H9 (cell line): ENCODE results near the gene ARHGAP8. TPM values are rescaled to one million over a fixed set of nuclear protein-coding genes. Genes with fewer than 3 reads are reported as not detected.

Experiments used
- DNase-seq: peaks from one replicate; pipeline ENCODE4 v3.0.0-alpha.2; 2017
- H2AFZ ChIP-seq: one replicate; pipeline ENCODE4 v1.6.1; 2013; ENCODE audit warnings: mild to moderate bottlenecking, low read length, control low read depth, moderate library complexity
- H2AK5ac ChIP-seq: 2 replicates; pipeline ENCODE4 v1.6.1; 2013; ENCODE audit warnings: low read length, control low read depth, mixed read lengths; ENCODE audit not compliant: insufficient read length
- H2BK120ac ChIP-seq: one replicate; pipeline ENCODE4 v1.6.1; 2013; ENCODE audit warnings: low read depth, mild to moderate bottlenecking, low read length, control low read depth, inconsistent platforms; ENCODE audit not compliant: poor library complexity, severe bottlenecking
- H2BK12ac ChIP-seq: 2 replicates; pipeline ENCODE4 v1.6.1; 2013; ENCODE audit warnings: low read length, control low read depth, mixed read lengths, low read depth; ENCODE audit not compliant: insufficient read length
- H2BK15ac ChIP-seq: 2 replicates; pipeline ENCODE4 v1.6.1; 2013; ENCODE audit warnings: low read depth, low read length, control low read depth
- H2BK20ac ChIP-seq: one replicate; pipeline ENCODE4 v1.6.1; 2013; ENCODE audit warnings: low read depth, mild to moderate bottlenecking, low read length, control low read depth, inconsistent platforms; ENCODE audit not compliant: poor library complexity, severe bottlenecking
- H2BK5ac ChIP-seq: 2 replicates; pipeline ENCODE4 v1.6.1; 2013; ENCODE audit warnings: low read length, control low read depth, mixed read lengths; ENCODE audit not compliant: insufficient read length
- H3K14ac ChIP-seq: 2 replicates; pipeline ENCODE4 v1.6.1; 2013; ENCODE audit warnings: low read length, control low read depth; ENCODE audit not compliant: insufficient read depth
- H3K18ac ChIP-seq: 2 replicates; pipeline ENCODE4 v1.6.1; 2013; ENCODE audit warnings: low read depth, mild to moderate bottlenecking, mixed read lengths, low read length, control low read depth; ENCODE audit not compliant: insufficient read length
- H3K23ac ChIP-seq: 2 replicates; pipeline ENCODE4 v1.6.1; 2013; ENCODE audit warnings: low read length, control low read depth, mixed read lengths, low read depth; ENCODE audit not compliant: insufficient read length
- H3K23me2 ChIP-seq: 2 replicates; pipeline ENCODE4 v1.6.1; 2013; ENCODE audit warnings: low read depth, mild to moderate bottlenecking, mixed read lengths, low read length, control low read depth; ENCODE audit not compliant: insufficient read length, poor library complexity, severe bottlenecking
- H3K27ac ChIP-seq: 2 replicates; pipeline ENCODE4 v1.5.1; 2013; ENCODE audit warnings: low read length, control low read depth, mixed read lengths, low read depth; ENCODE audit not compliant: insufficient read length
- H3K27me3 ChIP-seq: 2 replicates; pipeline ENCODE4 v1.6.1; 2013; ENCODE audit warnings: low read length, control low read depth, inconsistent platforms; ENCODE audit not compliant: insufficient read depth
- H3K4ac ChIP-seq: 2 replicates; pipeline ENCODE4 v1.6.1; 2013; ENCODE audit warnings: low read depth, mild to moderate bottlenecking, control low read depth, inconsistent platforms, low read length, moderate library complexity
- H3K4me1 ChIP-seq: 2 replicates; pipeline ENCODE4 v1.6.1; 2013; ENCODE audit warnings: low read length, control low read depth, inconsistent platforms; ENCODE audit not compliant: insufficient read depth
- H3K4me2 ChIP-seq: 2 replicates; pipeline ENCODE4 v1.6.1; 2013; ENCODE audit warnings: low read length, control low read depth, mixed read lengths; ENCODE audit not compliant: insufficient read length, insufficient read depth
- H3K56ac ChIP-seq: 2 replicates; pipeline ENCODE4 v1.6.1; 2013; ENCODE audit warnings: low read depth, mild to moderate bottlenecking, mixed read lengths, low read length, control low read depth; ENCODE audit not compliant: insufficient read length
- H3K79me1 ChIP-seq: 2 replicates; pipeline ENCODE4 v1.6.1; 2013; ENCODE audit warnings: low read depth, mild to moderate bottlenecking, moderate library complexity, low read length, control low read depth, inconsistent platforms; ENCODE audit not compliant: insufficient read depth, poor library complexity, severe bottlenecking
- H3K79me2 ChIP-seq: 2 replicates; pipeline ENCODE4 v1.6.1; 2013; ENCODE audit warnings: low read length, control low read depth, inconsistent platforms; ENCODE audit not compliant: insufficient read depth
- H3K9ac ChIP-seq: 2 replicates; pipeline ENCODE4 v1.6.1; 2013; ENCODE audit warnings: low read length, control low read depth, mixed read lengths; ENCODE audit not compliant: insufficient read length; ENCODE audit errors: extremely low read depth
- H3K9me3 ChIP-seq: one replicate; pipeline ENCODE4 v1.6.1; 2013; ENCODE audit warnings: low read depth, low read length, inconsistent platforms; ENCODE audit not compliant: control insufficient read depth
- H3T11ph ChIP-seq: one replicate; pipeline ENCODE4 v1.6.1; 2013; ENCODE audit warnings: mild to moderate bottlenecking, low read length, control low read depth, inconsistent platforms
- H4K20me1 ChIP-seq: one replicate; pipeline ENCODE4 v1.6.1; 2013; ENCODE audit not compliant: control insufficient read depth, insufficient read length, insufficient read depth
- H4K5ac ChIP-seq: 2 replicates; pipeline ENCODE4 v1.6.1; 2013; ENCODE audit warnings: low read depth, mild to moderate bottlenecking, mixed read lengths, low read length, control low read depth; ENCODE audit not compliant: insufficient read length
- H4K8ac ChIP-seq: replicated peaks from 2 replicates; pipeline ENCODE4 v1.6.1; 2013; ENCODE audit warnings: low read length, control low read depth, mixed read lengths, low read depth; ENCODE audit not compliant: insufficient read length
- H4K91ac ChIP-seq: 2 replicates; pipeline ENCODE4 v1.6.1; 2013; ENCODE audit warnings: low read depth, mild to moderate bottlenecking, moderate library complexity, mixed read lengths, low read length, control low read depth; ENCODE audit not compliant: insufficient read length
- H3K27ac Mint-ChIP-seq, 3 experiments: 2 replicates in 2 of 3; 3 replicates in 1 of 3; pipeline ENCODE4 v1.8.0; 2020 to 2021; ENCODE audit warnings: mixed read lengths in 3 of 3, mild to moderate bottlenecking in 1 of 3, moderate library complexity in 1 of 3
- H3K27me3 Mint-ChIP-seq: 2 replicates; pipeline ENCODE4 v1.8.0; 2021; ENCODE audit warnings: low read depth, mild to moderate bottlenecking, moderate library complexity, mixed read lengths
- H3K36me3 Mint-ChIP-seq, 3 experiments: 2 replicates in 2 of 3; 3 replicates in 1 of 3; pipeline ENCODE4 v1.8.0; 2020 to 2021; ENCODE audit warnings: low read depth in 3 of 3, mixed read lengths in 3 of 3; ENCODE audit not compliant: insufficient read depth in 1 of 3
- H3K4me1 Mint-ChIP-seq, 2 experiments: 2 replicates each; pipeline ENCODE4 v1.8.0; 2020; ENCODE audit warnings: mixed read lengths in 2 of 2
- H3K4me3 Mint-ChIP-seq, 2 experiments: 2 replicates in 1 of 2; 3 replicates in 1 of 2; pipeline ENCODE4 v1.8.0; 2020 to 2021; ENCODE audit warnings: mild to moderate bottlenecking in 2 of 2, mixed read lengths in 2 of 2, moderate library complexity in 1 of 2
- H3K9me3 Mint-ChIP-seq, 2 experiments: 2 replicates in 1 of 2; 3 replicates in 1 of 2; pipeline ENCODE4 v1.8.0; 2020; ENCODE audit warnings: mild to moderate bottlenecking in 2 of 2, mixed read lengths in 2 of 2, moderate library complexity in 1 of 2
- CTCF ChIP-seq: fragments of 200-600 bp; sonication (generic); conservative IDR thresholded peaks from 3 replicates; pipeline ENCODE4 v1.8.0; 2021; ENCODE audit warnings: antibody characterized with exemption, mild to moderate bottlenecking
- WGBS: extraction: QIAGEN DNeasy Blood & Tissue Kit; methylation state at CpG from one replicate; pipeline ENCODE4 v1.1.7; 2013; ENCODE audit warnings: missing lambda C conversion rate, low lambda C conversion rate, mixed read lengths; ENCODE audit not compliant: insufficient read length; ENCODE audit errors: extremely low coverage; 5-methylcytosine and 5-hydroxymethylcytosine counted together
- total RNA-seq: library from RNA; stranded (reverse); gene quantifications from 2 replicates; pipeline ENCODE4 v1.2.1, GENCODE V29; 2021

ARHGAP8 gene
- total RNA-seq, 1 experiment from 2014 or later = 35.4 TPM

GRCh38 chr22:44709881-44710392, 42.4 kb upstream of the ARHGAP8 start:
- Histone ChIP-seq H3K18ac (no peak overlapping the region), H3K79me2 (no peaks in the 10 kb centered on the region), H4K20me1 (peaks cover 3% of the 10 kb centered on the region), H3K4me1 (no peaks in the 10 kb centered on the region), H2BK12ac (no peak overlapping the region), H4K5ac (no peak overlapping the region), H3K9me3 (no peaks in the 10 kb centered on the region), H2BK5ac (no peak overlapping the region), H3K4me2 (no peak overlapping the region), H3K27me3 (no peaks in the 10 kb centered on the region), H3K27ac (no peak overlapping the region), H3K23me2 (no peaks in the 10 kb centered on the region), H3K79me1 (no peaks in the 10 kb centered on the region), H3K23ac (no peak overlapping the region), H3K56ac (no peak overlapping the region), H3T11ph (no peak overlapping the region), H4K91ac (no peak overlapping the region), H2AK5ac (no peak overlapping the region), H3K9ac (no peak overlapping the region), H3K14ac (no peak overlapping the region), H4K8ac (no peak overlapping the region), H2BK20ac (no peak overlapping the region), H3K4ac (no peak overlapping the region), H2BK15ac (no peak overlapping the region), H2BK120ac (no peak overlapping the region), H2AFZ (no peak overlapping the region)
- no peak for DNase-seq
- Mint-ChIP-seq H3K4me1 (peaks cover 7 to 28% of the 10 kb centered on the region in 2 experiments), H3K36me3 (peaks cover 0 to 4% (median 3%) of the 10 kb centered on the region in 3 experiments; a peak in 2 of 7 replicates), H3K4me3 (0 out of 5 replicates have a peak overlapping the region, but pooled peaks of 1 of the 2 experiments have one; percentile 5), H3K9me3 (no peaks in the 10 kb centered on the region), H3K27me3 (peaks cover 8% of the 10 kb centered on the region), H3K27ac (no peak overlapping the region)
- TF ChIP-seq CTCF = no peak
- no CpG with 5 or more reads among the region's 12 CpGs for WGBS
